ENCODE measurements around the gene MAP2K5. TPM values are rescaled to one million over a fixed set of nuclear protein-coding genes. Genes with fewer than 3 reads are reported as not detected.

MAP2K5 gene
- total RNA-seq, 1 donor from 2014 or later = 29.0 TPM

GRCh38 chr15:67594770-67595169 lies 52.3 kb downstream of the MAP2K5 start:
- Mint-ChIP-seq H3K27ac (ENCODE audit: unreplicated experiment) (peak overlapping the region; percentile 13), H3K9me3 (ENCODE audit: unreplicated experiment) (peaks cover 5% of the 10 kb centered on the region), H3K36me3 (ENCODE audit: unreplicated experiment) (peaks cover 4% of the 10 kb centered on the region), H3K4me1 (ENCODE audit: low read depth, unreplicated experiment) (peaks cover 26% of the 10 kb centered on the region), H3K27me3 (ENCODE audit: unreplicated experiment) (peaks cover 5% of the 10 kb centered on the region), H3K4me3 (ENCODE audit: unreplicated experiment) (no peak overlapping the region)
- DNase-seq = no peak
- TF ChIP-seq CTCF (IDR thresholded peaks at IDR 0.05; ENCODE audit: partially characterized antibody, unreplicated experiment) = no peak

GRCh38 chr15:67595572-67595971 lies 53.1 kb downstream of the MAP2K5 start:
- no peak for TF ChIP-seq CTCF (IDR thresholded peaks at IDR 0.05; ENCODE audit: partially characterized antibody, unreplicated experiment)
- DNase-seq = no peak
- no peak overlapping the region for H3K4me3 Mint-ChIP-seq (ENCODE audit: unreplicated experiment)
- peaks cover 5% of the 10 kb centered on the region for H3K27me3 Mint-ChIP-seq (ENCODE audit: unreplicated experiment)
- peaks cover 5% of the 10 kb centered on the region for H3K9me3 Mint-ChIP-seq (ENCODE audit: unreplicated experiment)
- peaks cover 26% of the 10 kb centered on the region for H3K4me1 Mint-ChIP-seq (ENCODE audit: low read depth, unreplicated experiment)
- H3K27ac Mint-ChIP-seq (ENCODE audit: unreplicated experiment) = no peak overlapping the region
- peaks cover 4% of the 10 kb centered on the region for H3K36me3 Mint-ChIP-seq (ENCODE audit: unreplicated experiment)

GRCh38 chr15:67601073-67601472 lies 58.6 kb downstream of the MAP2K5 start:
- H3K4me1 Mint-ChIP-seq (ENCODE audit: low read depth, unreplicated experiment) = no peaks in the 10 kb centered on the region
- DNase-seq = no peak
- H3K9me3 Mint-ChIP-seq (ENCODE audit: unreplicated experiment) = peaks cover 1% of the 10 kb centered on the region
- peaks cover 4% of the 10 kb centered on the region for H3K36me3 Mint-ChIP-seq (ENCODE audit: unreplicated experiment)
- no peak overlapping the region for H3K4me3 Mint-ChIP-seq (ENCODE audit: unreplicated experiment)
- no peak overlapping the region for H3K27ac Mint-ChIP-seq (ENCODE audit: unreplicated experiment)
- H3K27me3 Mint-ChIP-seq (ENCODE audit: unreplicated experiment) = peaks cover 2% of the 10 kb centered on the region
- no peak for TF ChIP-seq CTCF (IDR thresholded peaks at IDR 0.05; ENCODE audit: partially characterized antibody, unreplicated experiment)

GRCh38 chr15:67603063-67603462 lies 60.6 kb downstream of the MAP2K5 start:
- no peak for TF ChIP-seq CTCF (IDR thresholded peaks at IDR 0.05; ENCODE audit: partially characterized antibody, unreplicated experiment)
- no peak overlapping the region for H3K4me3 Mint-ChIP-seq (ENCODE audit: unreplicated experiment)
- H3K27ac Mint-ChIP-seq (ENCODE audit: unreplicated experiment) = no peak overlapping the region
- no peak for DNase-seq
- H3K36me3 Mint-ChIP-seq (ENCODE audit: unreplicated experiment) = peaks cover 6% of the 10 kb centered on the region
- peaks cover 1% of the 10 kb centered on the region for H3K9me3 Mint-ChIP-seq (ENCODE audit: unreplicated experiment)
- no peaks in the 10 kb centered on the region for H3K27me3 Mint-ChIP-seq (ENCODE audit: unreplicated experiment)
- H3K4me1 Mint-ChIP-seq (ENCODE audit: low read depth, unreplicated experiment) = no peaks in the 10 kb centered on the region

GRCh38 chr15:67605871-67606270 lies 63.4 kb downstream of the MAP2K5 start:
- Mint-ChIP-seq H3K4me1 (ENCODE audit: low read depth, unreplicated experiment) (no peaks in the 10 kb centered on the region), H3K9me3 (ENCODE audit: unreplicated experiment) (peaks cover 1% of the 10 kb centered on the region), H3K27me3 (ENCODE audit: unreplicated experiment) (no peaks in the 10 kb centered on the region), H3K27ac (ENCODE audit: unreplicated experiment) (no peak overlapping the region), H3K36me3 (ENCODE audit: unreplicated experiment) (peaks cover 4% of the 10 kb centered on the region), H3K4me3 (ENCODE audit: unreplicated experiment) (no peak overlapping the region)
- TF ChIP-seq CTCF (IDR thresholded peaks at IDR 0.05; ENCODE audit: partially characterized antibody, unreplicated experiment) = no peak
- no peak for DNase-seq
